ENCODE data around the gene VTN.
A peak's percentile ranks its signal among the peaks of the same experiment; 100 is the strongest.
"Not testable (repeated sequence)": the region's sequence is repeated elsewhere in the genome, so short reads cannot be mapped to it uniquely, and the experiment has no call there.

Gene VTN

GRCh38 chr17:28339431-28339830, 30.7 kb downstream of the VTN start:
- DNase-seq = no peak

- DNase-seq = not testable (repeated sequence)
Observed at GRCh38 chr17:28338769-28339212, 31.3 kb downstream of the VTN start.

- DNase-seq = no peak
Observed at GRCh38 chr17:28338056-28338768, 31.9 kb downstream of the VTN start.

GRCh38 chr17:28335959-28336871, 33.9 kb downstream of the VTN start:
- DNase-seq = peak; percentile 66

GRCh38 chr17:28335201-28335958, 34.7 kb downstream of the VTN start, which contains the start of the genes IFT20 and TNFAIP1:
TSS of gene IFT20 (minus strand) at chr17:28335472. CDS start at chr17:28331985, 3,487 bp downstream.
TSS of gene TNFAIP1 (plus strand) at chr17:28335761. CDS start at chr17:28339522, 3,761 bp downstream.
- DNase-seq = peak; percentile 100

- no peak for DNase-seq
Observed at GRCh38 chr17:28334666-28335200, 35.4 kb downstream of the VTN start.

- no peak for DNase-seq
Observed at GRCh38 chr17:28334171-28334570, 35.9 kb downstream of the VTN start.

- no peak for DNase-seq
Observed at GRCh38 chr17:28333083-28333746, 36.9 kb downstream of the VTN start.

GRCh38 chr17:28331891-28332420, 38.2 kb downstream of the VTN start:
- no peak for DNase-seq

GRCh38 chr17:28330671-28331070, 39.4 kb downstream of the VTN start:
- no peak for DNase-seq

GRCh38 chr17:28328325-28328724, 41.8 kb downstream of the VTN start:
- no peak for DNase-seq

GRCh38 chr17:28327709-28328108, 42.4 kb downstream of the VTN start:
- DNase-seq = no peak

GRCh38 chr17:28327031-28327607, 43.0 kb downstream of the VTN start:
- no peak for DNase-seq

- peak; percentile 32 for DNase-seq
Observed at GRCh38 chr17:28326114-28326513, 44.0 kb downstream of the VTN start.

GRCh38 chr17:28325211-28325610, 44.9 kb downstream of the VTN start:
- peak; percentile 19 for DNase-seq

- no peak for DNase-seq
Observed at GRCh38 chr17:28324781-28325180, 45.3 kb downstream of the VTN start.

GRCh38 chr17:28324267-28324745, 45.8 kb downstream of the VTN start:
- DNase-seq = no peak

- DNase-seq = no peak
Observed at GRCh38 chr17:28320215-28321061, 49.7 kb downstream of the VTN start.

- DNase-seq = peak; percentile 41
Observed at GRCh38 chr17:28319598-28319935, 50.5 kb downstream of the VTN start.

All from NCI-H146 (cell line).